PC-9 (cell line): ENCODE measurements around the gene CTSD. TPM values are rescaled to one million over a fixed set of nuclear protein-coding genes. Genes with fewer than 3 reads are reported as not detected.
"Not testable (repeated sequence)": the region's sequence is repeated elsewhere in the genome, so short reads cannot be mapped to it uniquely, and the experiment has no call there.

ENCODE experiments used
- BruUV-seq: library from RNA; stranded (reverse); fragments of 400-500 nt; replicated peaks from 2 replicates; lab custom pipeline; 2021; lab: Mats Ljungman, UMichigan
- CTCF ChIA-PET: fragments of 300-600 bp; sonication (Branson Sonifier 250); formaldehyde crosslinking; loops from one replicate; lab custom pipeline; 2022; ENCODE audit warnings: antibody characterized with exemption; lab: Charles Lee
- POLR2A ChIA-PET: fragments of 300-600 bp; sonication (Branson Sonifier 250); formaldehyde crosslinking; loops from one replicate; lab custom pipeline; 2022; ENCODE audit warnings: antibody characterized with exemption; ENCODE audit not compliant: unreplicated experiment; lab: Charles Lee
- DNase-seq, 2 experiments: peaks; one replicate each; pipeline versions ENCODE4 v3.0.0 to v3.0.0-alpha.2; 2015 to 2022; ENCODE audit warnings: mixed read lengths in 1 of 2
- H2AFZ ChIP-seq: fragments of 200-600 bp; sonication (generic); 2 replicates; pipeline ENCODE4 v1.8.1; 2017; ENCODE audit warnings: antibody characterized with exemption
- H3F3A ChIP-seq: fragments of 200-600 bp; sonication (generic); 2 replicates; pipeline ENCODE4 v1.8.1; 2017; ENCODE audit warnings: antibody characterized with exemption, mild to moderate bottlenecking, low read depth; ENCODE audit not compliant: insufficient read depth
- H3K27ac ChIP-seq: fragments of 200-600 bp; sonication (generic); 2 replicates; pipeline ENCODE4 v1.6.1; 2016; ENCODE audit warnings: mixed run types
- H3K27me3 ChIP-seq: fragments of 200-600 bp; sonication (generic); 2 replicates; pipeline ENCODE4 v1.6.1; 2016; ENCODE audit warnings: low read depth, mixed run types; ENCODE audit not compliant: insufficient read depth
- H3K36me3 ChIP-seq: fragments of 200-600 bp; sonication (generic); 2 replicates; pipeline ENCODE4 v1.6.1; 2016; ENCODE audit warnings: low read depth, mixed run types
- H3K4me1 ChIP-seq: fragments of 200-600 bp; sonication (generic); replicated peaks from 2 replicates; pipeline ENCODE4 v1.6.1; 2016; ENCODE audit warnings: mixed run types; ENCODE audit not compliant: insufficient read depth
- H3K4me2 ChIP-seq: fragments of 200-600 bp; sonication (generic); 2 replicates; pipeline ENCODE4 v1.6.1; 2017; ENCODE audit warnings: mixed run types
- H3K4me3 ChIP-seq: fragments of 200-600 bp; sonication (generic); 2 replicates; pipeline ENCODE4 v1.6.1; 2016; ENCODE audit warnings: mixed run types
- H3K79me2 ChIP-seq: fragments of 200-600 bp; sonication (generic); 2 replicates; pipeline ENCODE4 v1.6.1; 2017; ENCODE audit warnings: low read depth, mixed run types
- H3K9me2 ChIP-seq: fragments of 200-600 bp; sonication (generic); 2 replicates; pipeline ENCODE4 v1.8.1; 2017; ENCODE audit warnings: mild to moderate bottlenecking; ENCODE audit not compliant: insufficient read depth
- H3K9me3 ChIP-seq: fragments of 200-600 bp; sonication (generic); 2 replicates; pipeline ENCODE4 v1.8.1; 2016; ENCODE audit warnings: low read depth; ENCODE audit not compliant: insufficient read depth
- H4K20me1 ChIP-seq: fragments of 200-600 bp; sonication (generic); 2 replicates; pipeline ENCODE4 v1.8.1; 2017; ENCODE audit not compliant: insufficient read depth
- CTCF ChIP-seq: fragments of 200-600 bp; sonication (generic); conservative IDR thresholded peaks from 2 replicates; pipeline ENCODE4 v1.6.1; 2017; ENCODE audit warnings: mixed run types, antibody characterized with exemption, mild to moderate bottlenecking, moderate library complexity
- EZH2 ChIP-seq: fragments of 200-600 bp; sonication (generic); IDR thresholded peaks from 2 replicates; pipeline ENCODE4 v1.8.0; 2017; ENCODE audit warnings: antibody characterized with exemption, low read depth
- intact Hi-C: fragments of 100-400 bp; cut with micrococcal nuclease; formaldehyde crosslinking; loops from one replicate; pipeline ENCODE4 v1.10.0; 2022; ENCODE audit not compliant: unreplicated experiment
- total RNA-seq: library from RNA; stranded (reverse); gene quantifications from 2 replicates; pipeline ENCODE4 v1.2.3, GENCODE V29; 2021

CTSD gene
- total RNA-seq, 1 experiment from 2014 or later = 735 TPM

DNA sequence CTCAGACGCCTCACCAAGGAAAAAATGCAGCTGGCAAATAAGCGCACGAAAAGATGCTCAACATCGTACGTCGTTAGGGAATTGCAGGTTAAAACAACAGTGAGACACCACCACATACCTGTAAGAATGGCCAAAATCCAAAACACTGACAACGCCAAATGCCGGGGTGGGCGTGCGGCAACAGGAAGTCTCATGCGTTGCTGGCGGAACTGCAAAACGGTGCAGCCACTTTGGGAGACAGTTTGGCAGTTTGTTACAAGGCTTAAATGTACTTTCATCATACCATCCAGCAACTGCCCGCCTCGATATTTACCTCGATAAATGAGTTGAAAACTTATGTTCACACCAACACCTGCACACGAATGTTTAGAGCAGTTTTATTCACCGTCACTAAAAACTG is 7.5 kb upstream of the CTSD start:
- Histone ChIP-seq H3F3A (peaks cover 24% of the 10 kb centered on the region), H3K79me2 (no peaks in the 10 kb centered on the region), H3K27ac (peak overlapping the region; percentile 93), H3K36me3 (no peaks in the 10 kb centered on the region), H3K9me2 (no peaks in the 10 kb centered on the region), H3K4me3 (no peak overlapping the region), H4K20me1 (no peaks in the 10 kb centered on the region), H3K9me3 (no peaks in the 10 kb centered on the region), H3K27me3 (no peaks in the 10 kb centered on the region), H2AFZ (no peak overlapping the region), H3K4me2 (peak overlapping the region; percentile 68), H3K4me1 (peaks cover 56% of the 10 kb centered on the region)
- intact Hi-C loops = no loop called here
- ChIA-PET CTCF (interaction anchor here (1.1 kb wide), 1 partner anchor 63 kb away, joined by 12 read pairs; no protein-coding TSS in a partner anchor), POLR2A (no interaction called here)
- BruUV-seq = no TSS peak
- DNase-seq = no peak
- TF ChIP-seq EZH2 (no peak), CTCF (no peak)

DNA sequence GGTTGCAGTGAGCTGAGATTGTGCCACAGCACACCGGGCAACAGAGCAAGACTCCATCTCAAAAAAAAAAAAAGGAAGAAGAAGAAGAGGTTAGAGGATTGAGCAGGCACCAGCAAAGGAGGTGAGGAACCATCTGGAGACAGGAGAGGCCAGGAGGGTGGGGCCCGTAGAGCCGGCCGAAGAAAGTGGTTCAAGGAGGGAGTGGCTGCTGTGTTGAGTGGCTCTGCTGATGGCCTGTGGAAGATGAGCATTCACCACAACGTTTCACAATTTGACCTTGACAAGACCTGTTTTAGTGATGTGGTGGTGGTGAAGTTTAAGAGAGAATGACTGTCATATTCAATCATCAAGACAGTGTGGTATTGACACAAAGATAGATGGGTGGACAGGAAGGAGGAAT is 6.8 kb upstream of the CTSD start:
- Histone ChIP-seq H3K27ac (no peak overlapping the region), H3K4me2 (0 out of 2 replicates have a peak overlapping the region, but pooled peaks have one; percentile 13), H4K20me1 (no peaks in the 10 kb centered on the region), H3K9me3 (no peaks in the 10 kb centered on the region), H3K27me3 (no peaks in the 10 kb centered on the region), H3F3A (peaks cover 25% of the 10 kb centered on the region), H3K36me3 (no peaks in the 10 kb centered on the region), H3K79me2 (no peaks in the 10 kb centered on the region), H3K4me3 (no peak overlapping the region), H2AFZ (no peak overlapping the region), H3K4me1 (peaks cover 56% of the 10 kb centered on the region), H3K9me2 (no peaks in the 10 kb centered on the region)
- no TSS peak for BruUV-seq
- CTCF ChIA-PET = no interaction called here
- no peak for DNase-seq
- intact Hi-C loops = no loop called here
- no peak for TF ChIP-seq CTCF
- TF ChIP-seq EZH2 = no peak
- POLR2A ChIA-PET = no interaction called here

- Histone ChIP-seq H3K9me2 (no peaks in the 10 kb centered on the region), H4K20me1 (no peaks in the 10 kb centered on the region), H3K4me3 (no peak overlapping the region), H3K79me2 (no peaks in the 10 kb centered on the region), H3K27ac (no peak overlapping the region), H3F3A (peaks cover 27% of the 10 kb centered on the region), H2AFZ (no peak overlapping the region), H3K4me2 (no peak overlapping the region), H3K36me3 (no peaks in the 10 kb centered on the region), H3K4me1 (peaks cover 56% of the 10 kb centered on the region), H3K27me3 (no peaks in the 10 kb centered on the region), H3K9me3 (no peaks in the 10 kb centered on the region)
- TF ChIP-seq CTCF (no peak), EZH2 (no peak)
- POLR2A ChIA-PET = no interaction called here
- DNase-seq = no peak
- BruUV-seq = no TSS peak
- intact Hi-C loops = no loop called here
- CTCF ChIA-PET = no interaction called here
Measured at GRCh38 chr11:1770061-1770460, 6.3 kb upstream of the CTSD start.

- BruUV-seq, H3K9me3 ChIP-seq, H3K27me3 ChIP-seq, POLR2A ChIA-PET, H3K4me2 ChIP-seq, H3K27ac ChIP-seq, H3K79me2 ChIP-seq, intact Hi-C loops, H4K20me1 ChIP-seq, H2AFZ ChIP-seq, H3K36me3 ChIP-seq, CTCF ChIA-PET, H3K9me2 ChIP-seq, H3K4me3 ChIP-seq: not testable (repeated sequence)
- H3K4me1 ChIP-seq = peaks cover 56% of the 10 kb centered on the region
- peak in 1 of 2 experiments; percentile 41 for DNase-seq
- peaks cover 27% of the 10 kb centered on the region for H3F3A ChIP-seq
Measured at GRCh38 chr11:1769304-1769936, 5.7 kb upstream of the CTSD start.
